Astrocyte (in vitro differentiated cells and primary cell): ENCODE results near the gene GALNT2. TPM values are rescaled to one million over a fixed set of nuclear protein-coding genes. Genes with fewer than 3 reads are reported as not detected.

Experiments
- DNase-seq: peaks from one replicate; pipeline ENCODE4 v3.0.0-alpha.2; 2010; ENCODE audit warnings: low read depth
- FAIRE-seq: peaks from 2 replicates; lab custom pipeline; 2011; peaks lifted over from hg19 to GRCh38; lab: Jason Lieb, UNC
- H2AFZ ChIP-seq: 2 replicates; pipeline ENCODE4 v1.6.0; 2012; ENCODE audit warnings: low read depth, low read length, inconsistent platforms
- H3K27ac ChIP-seq: 2 replicates; pipeline ENCODE4 v1.5.1; 2011; ENCODE audit warnings: low read depth, low read length, inconsistent platforms
- H3K27me3 ChIP-seq: 2 replicates; pipeline ENCODE4 v1.6.0; 2011; ENCODE audit warnings: low read length, inconsistent platforms; ENCODE audit not compliant: insufficient read depth
- H3K36me3 ChIP-seq: 2 replicates; pipeline ENCODE4 v1.5.1; 2011; ENCODE audit warnings: low read length, inconsistent platforms; ENCODE audit not compliant: insufficient read depth
- H3K4me1 ChIP-seq: 2 replicates; pipeline ENCODE4 v1.5.1; 2011; ENCODE audit warnings: low read length, inconsistent platforms; ENCODE audit not compliant: insufficient read depth
- H3K4me2 ChIP-seq: 2 replicates; pipeline ENCODE4 v1.6.0; 2012; ENCODE audit warnings: low read length, inconsistent platforms
- H3K4me3 ChIP-seq: 2 replicates; pipeline ENCODE4 v1.5.1; 2011; ENCODE audit warnings: low read depth, mild to moderate bottlenecking, low read length, inconsistent platforms; ENCODE audit not compliant: insufficient read depth
- H3K79me2 ChIP-seq: 2 replicates; pipeline ENCODE4 v1.6.0; 2012; ENCODE audit warnings: mild to moderate bottlenecking, low read length, inconsistent platforms; ENCODE audit not compliant: insufficient read depth
- H3K9ac ChIP-seq: 2 replicates; pipeline ENCODE4 v1.6.0; 2012; ENCODE audit warnings: mild to moderate bottlenecking, low read length, inconsistent platforms
- H3K9me3 ChIP-seq: 2 replicates; pipeline ENCODE4 v1.5.1; 2012; ENCODE audit warnings: low read depth, mild to moderate bottlenecking, low read length, inconsistent platforms; ENCODE audit not compliant: insufficient read depth
- H4K20me1 ChIP-seq: 2 replicates; pipeline ENCODE4 v1.6.0; 2012; ENCODE audit warnings: low read length, inconsistent platforms; ENCODE audit not compliant: insufficient read depth
- H3K27ac Mint-ChIP-seq: one replicate; pipeline ENCODE4 v1.8.0; 2021; ENCODE audit warnings: mild to moderate bottlenecking, mixed read lengths; ENCODE audit not compliant: unreplicated experiment
- H3K27me3 Mint-ChIP-seq: one replicate; pipeline ENCODE4 v1.8.0; 2021; ENCODE audit warnings: low read depth, mixed read lengths; ENCODE audit not compliant: unreplicated experiment
- H3K36me3 Mint-ChIP-seq: one replicate; pipeline ENCODE4 v1.8.0; 2021; ENCODE audit warnings: low read depth, mixed read lengths; ENCODE audit not compliant: unreplicated experiment
- H3K4me1 Mint-ChIP-seq: one replicate; pipeline ENCODE4 v1.8.0; 2021; ENCODE audit warnings: low read depth, mixed read lengths; ENCODE audit not compliant: unreplicated experiment
- H3K4me3 Mint-ChIP-seq: one replicate; pipeline ENCODE4 v1.8.0; 2021; ENCODE audit warnings: mild to moderate bottlenecking, moderate library complexity, mixed read lengths; ENCODE audit not compliant: unreplicated experiment
- H3K9me3 Mint-ChIP-seq: one replicate; pipeline ENCODE4 v1.8.0; 2021; ENCODE audit warnings: mild to moderate bottlenecking, mixed read lengths; ENCODE audit not compliant: unreplicated experiment
- EZH2 ChIP-seq: IDR thresholded peaks from 2 replicates; pipeline ENCODE4 v1.6.1; 2012; ENCODE audit warnings: mild to moderate bottlenecking, low read length, inconsistent platforms; ENCODE audit not compliant: insufficient read depth
- total RNA-seq: library from RNA; stranded (reverse); gene quantifications from 2 replicates; pipeline ENCODE4 v1.2.1, GENCODE V29; 2021
- TF ChIP-seq, protein P1 (sequence below): IDR thresholded peaks from 2 replicates; pipeline ENCODE4 v1.5.1; 2011; ENCODE audit warnings: low read depth, mild to moderate bottlenecking, inconsistent platforms, low read length, moderate library complexity; ENCODE audit not compliant: insufficient read depth

The GALNT2 gene
- total RNA-seq, 1 donor from 2014 or later: 507 TPM

DNA sequence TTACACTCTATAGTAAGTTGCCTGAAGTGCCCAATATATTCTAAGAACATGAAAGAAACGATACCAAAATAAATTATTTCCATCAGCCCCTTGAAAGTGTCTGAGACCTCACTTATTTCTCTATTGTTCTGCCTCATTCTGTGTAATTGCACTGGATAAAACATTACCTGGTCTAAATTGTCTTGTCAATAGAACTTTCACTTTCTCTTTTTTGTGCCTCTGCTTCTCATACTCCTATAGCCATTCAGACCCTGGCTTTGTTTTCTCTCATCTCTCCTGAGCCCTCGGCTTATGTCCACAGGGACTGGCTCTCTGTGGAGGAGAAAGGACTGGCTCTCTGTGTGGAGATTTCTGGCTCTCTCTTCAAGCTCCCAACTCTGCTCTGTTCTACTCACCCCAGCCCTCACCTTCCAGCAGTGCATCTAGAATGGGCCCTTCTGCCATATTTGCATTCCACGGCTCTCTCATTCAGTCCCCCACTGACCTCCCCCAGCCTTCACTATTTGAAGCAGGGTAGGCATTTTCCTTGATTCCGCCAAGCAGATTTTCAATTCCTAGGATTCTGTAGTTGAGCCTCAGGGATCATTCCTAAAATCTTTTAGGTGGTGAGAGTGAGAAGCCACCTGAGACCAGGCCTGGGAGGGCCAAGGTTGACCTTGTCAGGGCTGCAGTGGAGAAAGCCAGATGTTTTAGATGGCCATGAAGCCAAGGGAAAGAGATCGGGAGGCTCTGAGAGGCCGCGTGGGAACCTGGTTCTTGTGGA, 15.9 kb upstream of the GALNT2 start:
- Histone ChIP-seq H3K9ac (no peak overlapping the region), H3K27me3 (peaks cover 8% of the 10 kb centered on the region), H3K36me3 (no peaks in the 10 kb centered on the region), H3K4me2 (no peak overlapping the region), H3K9me3 (no peaks in the 10 kb centered on the region), H3K4me1 (no peaks in the 10 kb centered on the region), H3K27ac (no peak overlapping the region), H3K79me2 (no peaks in the 10 kb centered on the region), H2AFZ (no peak overlapping the region), H4K20me1 (no peaks in the 10 kb centered on the region), H3K4me3 (no peak overlapping the region)
- peaks cover 3% of the 10 kb centered on the region for H3K4me1 Mint-ChIP-seq
- FAIRE-seq (no peak), DNase-seq (no peak)
- no peak overlapping the region for H3K4me3 Mint-ChIP-seq
- H3K27ac Mint-ChIP-seq: no peak overlapping the region
- no peaks in the 10 kb centered on the region for H3K36me3 Mint-ChIP-seq
- H3K9me3 Mint-ChIP-seq: peaks cover 9% of the 10 kb centered on the region
- TF ChIP-seq EZH2: no peak
- TF ChIP-seq, protein P1, sequence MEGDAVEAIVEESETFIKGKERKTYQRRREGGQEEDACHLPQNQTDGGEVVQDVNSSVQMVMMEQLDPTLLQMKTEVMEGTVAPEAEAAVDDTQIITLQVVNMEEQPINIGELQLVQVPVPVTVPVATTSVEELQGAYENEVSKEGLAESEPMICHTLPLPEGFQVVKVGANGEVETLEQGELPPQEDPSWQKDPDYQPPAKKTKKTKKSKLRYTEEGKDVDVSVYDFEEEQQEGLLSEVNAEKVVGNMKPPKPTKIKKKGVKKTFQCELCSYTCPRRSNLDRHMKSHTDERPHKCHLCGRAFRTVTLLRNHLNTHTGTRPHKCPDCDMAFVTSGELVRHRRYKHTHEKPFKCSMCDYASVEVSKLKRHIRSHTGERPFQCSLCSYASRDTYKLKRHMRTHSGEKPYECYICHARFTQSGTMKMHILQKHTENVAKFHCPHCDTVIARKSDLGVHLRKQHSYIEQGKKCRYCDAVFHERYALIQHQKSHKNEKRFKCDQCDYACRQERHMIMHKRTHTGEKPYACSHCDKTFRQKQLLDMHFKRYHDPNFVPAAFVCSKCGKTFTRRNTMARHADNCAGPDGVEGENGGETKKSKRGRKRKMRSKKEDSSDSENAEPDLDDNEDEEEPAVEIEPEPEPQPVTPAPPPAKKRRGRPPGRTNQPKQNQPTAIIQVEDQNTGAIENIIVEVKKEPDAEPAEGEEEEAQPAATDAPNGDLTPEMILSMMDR: no peak
- H3K27me3 Mint-ChIP-seq: peaks cover 16% of the 10 kb centered on the region

DNA sequence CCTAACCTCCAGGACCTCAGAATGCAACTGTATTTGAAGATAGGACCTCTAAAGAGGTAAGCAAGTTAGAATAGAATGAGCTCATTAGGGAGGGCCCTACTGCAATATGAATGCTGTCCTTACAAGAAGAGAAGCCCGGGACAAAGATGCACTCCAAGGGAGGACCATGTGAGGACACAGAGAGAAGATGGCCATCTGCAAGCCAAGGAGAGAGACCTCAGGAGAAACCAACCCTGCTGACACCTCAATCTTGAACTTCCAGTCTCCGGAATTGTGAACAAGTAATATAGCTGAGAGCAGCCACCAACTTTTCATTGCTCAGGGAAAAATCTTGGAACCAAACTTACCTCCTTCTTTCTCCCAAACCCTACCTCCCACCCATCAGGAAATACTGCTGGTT, 15.0 kb upstream of the GALNT2 start:
- Mint-ChIP-seq H3K9me3 (peaks cover 9% of the 10 kb centered on the region), H3K4me3 (no peak overlapping the region), H3K27ac (no peak overlapping the region), H3K36me3 (no peaks in the 10 kb centered on the region), H3K27me3 (peaks cover 16% of the 10 kb centered on the region), H3K4me1 (peaks cover 3% of the 10 kb centered on the region)
- DNase-seq (no peak), FAIRE-seq (no peak)
- Histone ChIP-seq H3K27me3 (peaks cover 8% of the 10 kb centered on the region), H3K36me3 (no peaks in the 10 kb centered on the region), H3K9me3 (no peaks in the 10 kb centered on the region), H3K27ac (no peak overlapping the region), H3K4me2 (no peak overlapping the region), H2AFZ (no peak overlapping the region), H4K20me1 (no peaks in the 10 kb centered on the region), H3K4me3 (no peak overlapping the region), H3K79me2 (no peaks in the 10 kb centered on the region), H3K9ac (no peak overlapping the region), H3K4me1 (no peaks in the 10 kb centered on the region)
- TF ChIP-seq, protein P1: no peak
- no peak for TF ChIP-seq EZH2

DNA sequence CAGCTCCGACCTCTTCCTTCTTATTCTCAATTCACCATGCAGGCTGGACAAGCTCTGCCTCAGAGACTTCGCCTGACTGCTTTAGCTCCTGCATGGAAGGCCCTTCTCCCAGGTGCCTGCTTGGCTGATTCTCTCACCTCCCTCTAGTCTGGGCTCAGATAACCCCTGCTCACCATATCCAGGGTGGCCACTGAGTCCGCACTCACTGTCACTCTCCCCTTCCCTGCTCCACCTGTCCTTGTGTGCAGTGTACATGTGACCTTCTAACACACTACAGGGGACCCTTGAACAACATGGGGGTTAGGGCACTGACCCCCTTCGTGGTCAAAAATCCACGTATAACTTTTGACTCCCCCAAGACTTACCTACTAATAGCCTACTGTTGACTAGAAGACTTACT, 14.4 kb upstream of the GALNT2 start:
- H3K4me3 ChIP-seq: no peak overlapping the region
- no peak overlapping the region for H3K27ac ChIP-seq
- no peak overlapping the region for H3K9ac ChIP-seq
- H3K79me2 ChIP-seq: no peaks in the 10 kb centered on the region
- no peak overlapping the region for H2AFZ ChIP-seq
- no peak overlapping the region for H3K4me3 Mint-ChIP-seq
- no peaks in the 10 kb centered on the region for H3K4me1 Mint-ChIP-seq
- H3K27me3 Mint-ChIP-seq: peaks cover 16% of the 10 kb centered on the region
- TF ChIP-seq, protein P1: no peak
- no peak for TF ChIP-seq EZH2
- H3K4me1 ChIP-seq: no peaks in the 10 kb centered on the region
- H3K27me3 ChIP-seq: peaks cover 8% of the 10 kb centered on the region
- H3K4me2 ChIP-seq: no peak overlapping the region
- no peaks in the 10 kb centered on the region for H3K36me3 Mint-ChIP-seq
- H4K20me1 ChIP-seq: no peaks in the 10 kb centered on the region
- FAIRE-seq (no peak), DNase-seq (no peak)
- H3K9me3 ChIP-seq: no peaks in the 10 kb centered on the region
- peaks cover 9% of the 10 kb centered on the region for H3K9me3 Mint-ChIP-seq
- H3K27ac Mint-ChIP-seq: no peak overlapping the region
- no peaks in the 10 kb centered on the region for H3K36me3 ChIP-seq
